Testis (tissue), 2 donors: ENCODE measurements around the gene GRIK4.

Experiments
- CTCF ChIP-seq, 3 experiments: fragments of 450-650 bp in 2 of 3; fragments of 200-600 bp in 1 of 3; sonication (generic) in 1 of 3; IDR thresholded peaks; one replicate each; pipeline ENCODE4 v1.5.1; 2016 to 2019; ENCODE audit warnings: antibody characterized with exemption in 3 of 3, mild to moderate bottlenecking in 2 of 3, moderate library complexity in 1 of 3
- POLR2A ChIP-seq: fragments of 450-650 bp; IDR thresholded peaks from one replicate; pipeline ENCODE4 v1.6.1; 2017; ENCODE audit warnings: antibody characterized with exemption, mild to moderate bottlenecking, moderate library complexity

- peak; percentile 88 to 97 (median 95) for TF ChIP-seq CTCF (IDR thresholded peaks at IDR 0.05)
- no peak for TF ChIP-seq POLR2A
Measured at GRCh38 chr11:120511116-120511819, at the start of gene GRIK4.
